ENCODE measurements around the gene DAG1. TPM values are rescaled to one million over a fixed set of nuclear protein-coding genes. Genes with fewer than 3 reads are reported as not detected.

The DAG1 gene
- total RNA-seq (2022; extraction: Qiagen RNA extraction): 43.6 to 60.6 TPM (median 52.5 TPM) in 5 replicates

GRCh38 chr3:49469936-49470713 is at the start of gene DAG1:
Gene DAG1, plus strand, starts transcription at chr3:49470267. Its CDS starts 40,268 bp downstream, at chr3:49510535.

DNA sequence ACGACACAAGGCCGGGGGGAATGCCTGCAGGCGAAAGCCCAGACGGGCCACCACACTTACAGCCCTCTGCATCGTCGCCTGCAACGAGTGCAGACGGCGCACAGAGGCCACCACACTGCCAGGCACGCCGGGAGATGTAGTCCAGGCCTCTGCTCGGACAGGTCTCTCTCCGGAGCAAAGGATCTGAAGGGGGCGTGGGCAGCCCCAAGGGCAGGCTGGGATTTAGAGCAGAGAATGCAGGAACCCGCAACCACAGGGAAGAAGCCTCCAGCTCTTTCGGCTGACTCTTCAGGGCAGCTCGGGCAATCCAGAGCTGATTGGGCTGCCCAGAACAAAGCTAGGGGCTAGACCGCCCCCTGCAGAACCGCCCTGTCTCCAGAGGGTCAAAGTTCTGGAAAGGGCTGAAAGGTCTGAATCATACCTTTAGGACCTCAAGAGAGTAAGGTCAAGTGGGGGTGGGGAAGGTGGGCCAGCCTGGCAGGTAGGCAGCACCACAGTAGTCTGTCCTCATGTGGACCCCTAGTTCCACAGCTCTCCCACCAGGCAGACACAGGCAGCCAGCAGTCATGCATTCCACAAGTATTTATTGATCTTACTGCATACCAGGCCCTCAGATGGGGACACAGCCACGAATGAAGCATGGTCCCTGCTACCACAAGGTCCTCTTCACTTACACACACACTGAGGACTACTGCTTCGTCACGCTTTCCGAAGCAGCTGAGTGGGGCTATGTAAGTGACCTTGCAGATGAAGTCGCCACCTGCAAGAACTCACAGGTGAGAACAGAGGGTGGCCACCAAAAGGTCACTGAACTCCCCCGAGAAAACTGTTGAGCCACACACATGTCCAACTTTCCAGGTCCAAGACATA is 47.5 kb upstream of the DAG1 start, which contains the start of gene AMT:
TSS of gene AMT (minus strand) at position 95 of the 870 bp plus-strand sequence. CDS start at position 72, 23 bp downstream.

GRCh38 chr3:49553692-49554632 is 83.9 kb downstream of the DAG1 start, which contains the start of gene BSN:
Gene BSN, plus strand, starts transcription at chr3:49554477. Its CDS starts 126 bp downstream, at chr3:49554603.

Other genes with a start within 250 kb of the DAG1 start
- 1.5 to 2.2 TPM (median 1.9 TPM) in 5 replicates for gene C3orf62, start 193.0 kb upstream of the DAG1 start, total RNA-seq (2022; extraction: Qiagen RNA extraction)
- gene USP4, start 130.2 kb upstream of the DAG1 start, total RNA-seq (2022; extraction: Qiagen RNA extraction): 10.3 to 14.8 TPM (median 13.2 TPM) in 5 replicates
- 254 to 327 TPM (median 296 TPM) in 5 replicates for gene GPX1, start 111.9 kb upstream of the DAG1 start, total RNA-seq (2022; extraction: Qiagen RNA extraction)
- 451 to 557 TPM (median 457 TPM) in 5 replicates for gene RHOA, start 58.3 kb upstream of the DAG1 start, total RNA-seq (2022; extraction: Qiagen RNA extraction)
- gene TCTA, start 57.8 kb upstream of the DAG1 start, total RNA-seq (2022; extraction: Qiagen RNA extraction): 20.1 to 24.8 TPM (median 23.7 TPM) in 5 replicates
- gene AMT, start 47.8 kb upstream of the DAG1 start, total RNA-seq (2022; extraction: Qiagen RNA extraction): 0.17 to 0.65 TPM (median 0.30 TPM) in 5 replicates
- 5.2 to 6.7 TPM (median 6.6 TPM) in 5 replicates for gene NICN1, start 40.9 kb upstream of the DAG1 start, total RNA-seq (2022; extraction: Qiagen RNA extraction)
- gene BSN, start 84.2 kb downstream of the DAG1 start, total RNA-seq (2022; extraction: Qiagen RNA extraction): 0.08 to 0.16 TPM (median 0.13 TPM) in 5 replicates
- gene APEH, start 204.1 kb downstream of the DAG1 start, total RNA-seq (2022; extraction: Qiagen RNA extraction): 57.8 to 70.4 TPM (median 66.0 TPM) in 5 replicates
- gene MST1, start 219.2 kb downstream of the DAG1 start, total RNA-seq (2022; extraction: Qiagen RNA extraction): 1.4 to 2.9 TPM (median 1.8 TPM) in 5 replicates
- gene RNF123, start 219.3 kb downstream of the DAG1 start, total RNA-seq (2022; extraction: Qiagen RNA extraction): 10.2 to 17.6 TPM (median 17.0 TPM) in 5 replicates
- gene AMIGO3, start 249.4 kb downstream of the DAG1 start, total RNA-seq (2022; extraction: Qiagen RNA extraction): 0.23 to 1.3 TPM (median 0.41 TPM) in 5 replicates

Data from A549 treated with CORT108297 at 1 μM for 4 hours (cell line).